ENCODE measurements around the gene CYP51A1. TPM values are rescaled to one million over a fixed set of nuclear protein-coding genes. Genes with fewer than 3 reads are reported as not detected.
"Not testable (repeated sequence)": the region's sequence is repeated elsewhere in the genome, so short reads cannot be mapped to it uniquely, and the experiment has no call there.

Gene CYP51A1
- total RNA-seq, 1 donor from 2014 or later: 49.2 TPM

GRCh38 chr7:92158660-92159575, 24.6 kb upstream of the CYP51A1 start:
- H3K9me3 Mint-ChIP-seq (ENCODE audit: unreplicated experiment): no peaks in the 10 kb centered on the region
- no peaks in the 10 kb centered on the region for H3K36me3 Mint-ChIP-seq (ENCODE audit: unreplicated experiment)
- no peak overlapping the region for H3K4me3 Mint-ChIP-seq (ENCODE audit: unreplicated experiment)
- H3K4me1 Mint-ChIP-seq (ENCODE audit: unreplicated experiment): no peaks in the 10 kb centered on the region
- TF ChIP-seq CTCF (IDR thresholded peaks at IDR 0.05): no peak
- peaks cover 32% of the 10 kb centered on the region for H3K27me3 Mint-ChIP-seq (ENCODE audit: unreplicated experiment)
- no peak for DNase-seq (ENCODE audit: extremely low spot score, unreplicated experiment)
- H3K27ac Mint-ChIP-seq (ENCODE audit: unreplicated experiment): no peak overlapping the region

DNA sequence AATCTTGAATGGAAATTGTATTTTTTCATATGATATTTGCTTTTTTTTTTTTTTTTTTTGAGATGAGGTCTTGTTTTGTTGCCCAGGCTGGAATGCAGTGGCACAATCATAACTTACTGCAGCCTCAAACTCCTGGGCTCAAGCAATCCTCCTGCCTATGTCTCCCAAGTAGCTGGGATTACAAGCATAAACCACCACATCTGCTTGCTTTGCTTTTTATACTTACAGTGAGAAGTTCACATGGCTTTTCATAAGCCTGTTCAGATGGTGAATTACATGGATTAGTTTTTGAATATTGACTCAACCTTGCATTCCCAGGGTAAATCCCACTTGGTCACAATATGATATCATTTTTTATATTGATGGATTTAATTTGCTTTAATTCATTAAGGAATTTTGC, 22.7 kb upstream of the CYP51A1 start:
- Mint-ChIP-seq H3K27me3 (ENCODE audit: unreplicated experiment) (peaks cover 22% of the 10 kb centered on the region), H3K9me3 (ENCODE audit: unreplicated experiment) (no peaks in the 10 kb centered on the region), H3K4me1 (ENCODE audit: unreplicated experiment) (no peaks in the 10 kb centered on the region), H3K36me3 (ENCODE audit: unreplicated experiment) (no peaks in the 10 kb centered on the region), H3K27ac (ENCODE audit: unreplicated experiment) (no peak overlapping the region), H3K4me3 (ENCODE audit: unreplicated experiment) (no peak overlapping the region)
- TF ChIP-seq CTCF (IDR thresholded peaks at IDR 0.05): no peak
- no peak for DNase-seq (ENCODE audit: extremely low spot score, unreplicated experiment)

DNA sequence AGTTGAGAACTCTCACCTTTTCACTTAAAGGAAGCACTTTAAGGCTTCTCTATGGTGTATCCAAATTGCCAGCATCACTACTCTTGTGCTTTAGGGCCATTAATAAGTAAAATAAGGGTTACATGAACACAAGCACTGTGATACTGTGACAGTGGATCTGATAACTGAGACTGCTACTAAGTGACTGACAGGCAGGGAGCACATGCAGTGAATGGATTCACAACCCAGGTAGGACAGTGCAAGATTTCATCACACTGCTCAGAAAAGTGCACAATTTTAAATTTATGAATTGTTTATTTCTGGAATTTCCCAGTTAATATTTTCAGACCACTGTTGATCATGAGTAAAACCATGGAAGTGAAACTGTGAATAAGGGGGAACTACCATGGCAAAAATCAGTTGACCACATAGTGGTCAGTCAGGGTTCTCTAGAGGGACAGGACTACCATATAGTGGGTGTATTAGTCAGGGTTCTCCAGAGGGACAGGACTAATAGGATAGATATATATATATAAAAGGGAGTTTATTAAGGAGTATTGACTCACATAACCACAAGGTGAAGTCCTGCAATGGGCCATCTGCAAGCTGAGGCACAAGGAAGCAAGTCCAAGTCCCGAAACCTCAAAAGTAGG, 20.9 kb upstream of the CYP51A1 start:
- no peak for TF ChIP-seq CTCF (IDR thresholded peaks at IDR 0.05)
- no peaks in the 10 kb centered on the region for H3K4me1 Mint-ChIP-seq (ENCODE audit: unreplicated experiment)
- peaks cover 10% of the 10 kb centered on the region for H3K27me3 Mint-ChIP-seq (ENCODE audit: unreplicated experiment)
- DNase-seq (ENCODE audit: extremely low spot score, unreplicated experiment): no peak
- H3K9me3 Mint-ChIP-seq (ENCODE audit: unreplicated experiment): no peaks in the 10 kb centered on the region
- no peak overlapping the region for H3K4me3 Mint-ChIP-seq (ENCODE audit: unreplicated experiment)
- H3K36me3 Mint-ChIP-seq (ENCODE audit: unreplicated experiment): no peaks in the 10 kb centered on the region
- H3K27ac Mint-ChIP-seq (ENCODE audit: unreplicated experiment): no peak overlapping the region

- Mint-ChIP-seq H3K36me3 (ENCODE audit: unreplicated experiment) (no peaks in the 10 kb centered on the region), H3K27ac (ENCODE audit: unreplicated experiment) (no peak overlapping the region), H3K4me1 (ENCODE audit: unreplicated experiment) (no peaks in the 10 kb centered on the region), H3K4me3 (ENCODE audit: unreplicated experiment) (no peak overlapping the region), H3K27me3 (ENCODE audit: unreplicated experiment) (peaks cover 6% of the 10 kb centered on the region), H3K9me3 (ENCODE audit: unreplicated experiment) (no peaks in the 10 kb centered on the region)
- no peak for DNase-seq (ENCODE audit: extremely low spot score, unreplicated experiment)
- no peak for TF ChIP-seq CTCF (IDR thresholded peaks at IDR 0.05)
Observed at GRCh38 chr7:92150450-92151017, 16.3 kb upstream of the CYP51A1 start.

GRCh38 chr7:92149736-92150239, 15.5 kb upstream of the CYP51A1 start:
- Mint-ChIP-seq H3K27ac (ENCODE audit: unreplicated experiment) (no peak overlapping the region), H3K4me3 (ENCODE audit: unreplicated experiment) (no peak overlapping the region), H3K4me1 (ENCODE audit: unreplicated experiment) (no peaks in the 10 kb centered on the region), H3K9me3 (ENCODE audit: unreplicated experiment) (no peaks in the 10 kb centered on the region), H3K27me3 (ENCODE audit: unreplicated experiment) (peaks cover 3% of the 10 kb centered on the region), H3K36me3 (ENCODE audit: unreplicated experiment) (no peaks in the 10 kb centered on the region)
- DNase-seq (ENCODE audit: extremely low spot score, unreplicated experiment): no peak
- no peak for TF ChIP-seq CTCF (IDR thresholded peaks at IDR 0.05)

- DNase-seq (ENCODE audit: extremely low spot score, unreplicated experiment); H3K9me3 Mint-ChIP-seq (ENCODE audit: unreplicated experiment); H3K4me1 Mint-ChIP-seq (ENCODE audit: unreplicated experiment); H3K27me3 Mint-ChIP-seq (ENCODE audit: unreplicated experiment); H3K4me3 Mint-ChIP-seq (ENCODE audit: unreplicated experiment); H3K36me3 Mint-ChIP-seq (ENCODE audit: unreplicated experiment); H3K27ac Mint-ChIP-seq (ENCODE audit: unreplicated experiment): not testable (repeated sequence)
Observed at GRCh38 chr7:92143192-92143880, 9.1 kb upstream of the CYP51A1 start.

GRCh38 chr7:92142791-92143190, 8.5 kb upstream of the CYP51A1 start:
- H3K4me3 Mint-ChIP-seq (ENCODE audit: unreplicated experiment); H3K4me1 Mint-ChIP-seq (ENCODE audit: unreplicated experiment); H3K36me3 Mint-ChIP-seq (ENCODE audit: unreplicated experiment); H3K27me3 Mint-ChIP-seq (ENCODE audit: unreplicated experiment); DNase-seq (ENCODE audit: extremely low spot score, unreplicated experiment); H3K27ac Mint-ChIP-seq (ENCODE audit: unreplicated experiment); H3K9me3 Mint-ChIP-seq (ENCODE audit: unreplicated experiment): not testable (repeated sequence)

All from osteocyte (in vitro differentiated cells).